ENCODE data around the gene GDPD4. TPM values are rescaled to one million over a fixed set of nuclear protein-coding genes. Genes with fewer than 3 reads are reported as not detected.
"Not testable (repeated sequence)": the region's sequence is repeated elsewhere in the genome, so short reads cannot be mapped to it uniquely, and the experiment has no call there.

GDPD4 gene
- total RNA-seq, 1 donor from 2014 or later = not detected

GRCh38 chr11:77311701-77312100, 10.2 kb upstream of the GDPD4 start:
- Mint-ChIP-seq H3K27me3 (peaks cover 7% of the 10 kb centered on the region), H3K4me1 (peaks cover 3% of the 10 kb centered on the region), H3K9me3 (no peaks in the 10 kb centered on the region), H3K4me3 (no peak overlapping the region), H3K27ac (no peak overlapping the region), H3K36me3 (ENCODE audit: low read depth) (no peaks in the 10 kb centered on the region)
- intact Hi-C loops (cut with micrococcal nuclease) = no loop called here
- no peak for DNase-seq

GRCh38 chr11:77310721-77311120, 9.2 kb upstream of the GDPD4 start:
- H3K27ac Mint-ChIP-seq = no peak overlapping the region
- no peaks in the 10 kb centered on the region for H3K36me3 Mint-ChIP-seq (ENCODE audit: low read depth)
- intact Hi-C loops (cut with micrococcal nuclease) = no loop called here
- H3K27me3 Mint-ChIP-seq = peaks cover 2% of the 10 kb centered on the region
- DNase-seq = no peak
- peaks cover 3% of the 10 kb centered on the region for H3K4me1 Mint-ChIP-seq
- no peak overlapping the region for H3K4me3 Mint-ChIP-seq
- no peaks in the 10 kb centered on the region for H3K9me3 Mint-ChIP-seq

GRCh38 chr11:77309401-77310085, 8.1 kb upstream of the GDPD4 start:
- Mint-ChIP-seq H3K27me3 (no peaks in the 10 kb centered on the region), H3K4me3 (no peak overlapping the region), H3K4me1 (peaks cover 3% of the 10 kb centered on the region), H3K9me3 (no peaks in the 10 kb centered on the region), H3K27ac (no peak overlapping the region), H3K36me3 (ENCODE audit: low read depth) (no peaks in the 10 kb centered on the region)
- intact Hi-C loops (cut with micrococcal nuclease) = no loop called here
- no peak for DNase-seq

- H3K36me3 Mint-ChIP-seq (ENCODE audit: low read depth) = no peaks in the 10 kb centered on the region
- H3K4me1 Mint-ChIP-seq = peaks cover 3% of the 10 kb centered on the region
- no peak for DNase-seq
- peak overlapping the region; percentile 70 for H3K27ac Mint-ChIP-seq
- no peaks in the 10 kb centered on the region for H3K9me3 Mint-ChIP-seq
- H3K4me3 Mint-ChIP-seq = no peak overlapping the region
- intact Hi-C loops (cut with micrococcal nuclease) = no loop called here
- no peaks in the 10 kb centered on the region for H3K27me3 Mint-ChIP-seq
Measured at GRCh38 chr11:77308838-77309237, 7.4 kb upstream of the GDPD4 start.

GRCh38 chr11:77303328-77303727, 1.8 kb upstream of the GDPD4 start:
- H3K4me1 Mint-ChIP-seq = no peaks in the 10 kb centered on the region
- H3K27me3 Mint-ChIP-seq = no peaks in the 10 kb centered on the region
- no peaks in the 10 kb centered on the region for H3K36me3 Mint-ChIP-seq (ENCODE audit: low read depth)
- no peak overlapping the region for H3K27ac Mint-ChIP-seq
- no peak overlapping the region for H3K4me3 Mint-ChIP-seq
- no peaks in the 10 kb centered on the region for H3K9me3 Mint-ChIP-seq
- DNase-seq = no peak
- intact Hi-C loops (cut with micrococcal nuclease) = no loop called here

GRCh38 chr11:77302752-77303151, 1.3 kb upstream of the GDPD4 start:
- H3K4me1 Mint-ChIP-seq = no peaks in the 10 kb centered on the region
- no peaks in the 10 kb centered on the region for H3K27me3 Mint-ChIP-seq
- no peaks in the 10 kb centered on the region for H3K36me3 Mint-ChIP-seq (ENCODE audit: low read depth)
- H3K27ac Mint-ChIP-seq = no peak overlapping the region
- H3K4me3 Mint-ChIP-seq = no peak overlapping the region
- no peaks in the 10 kb centered on the region for H3K9me3 Mint-ChIP-seq
- no peak for DNase-seq
- intact Hi-C loops (cut with micrococcal nuclease) = no loop called here

GRCh38 chr11:77300695-77301094, 791 bp downstream of the GDPD4 start:
- no peaks in the 10 kb centered on the region for H3K4me1 Mint-ChIP-seq
- no peaks in the 10 kb centered on the region for H3K27me3 Mint-ChIP-seq
- H3K4me3 Mint-ChIP-seq = no peak overlapping the region
- intact Hi-C loops (cut with micrococcal nuclease) = no loop called here
- H3K27ac Mint-ChIP-seq = no peak overlapping the region
- DNase-seq = no peak
- H3K9me3 Mint-ChIP-seq = no peaks in the 10 kb centered on the region
- no peaks in the 10 kb centered on the region for H3K36me3 Mint-ChIP-seq (ENCODE audit: low read depth)

GRCh38 chr11:77300028-77300427, 1.5 kb downstream of the GDPD4 start:
- H3K27me3 Mint-ChIP-seq; H3K27ac Mint-ChIP-seq; H3K4me3 Mint-ChIP-seq; H3K4me1 Mint-ChIP-seq; H3K9me3 Mint-ChIP-seq; H3K36me3 Mint-ChIP-seq (ENCODE audit: low read depth); DNase-seq; intact Hi-C loops (cut with micrococcal nuclease): not testable (repeated sequence)

GRCh38 chr11:77299528-77299993, 1.9 kb downstream of the GDPD4 start:
- H3K9me3 Mint-ChIP-seq = no peaks in the 10 kb centered on the region
- H3K4me1 Mint-ChIP-seq = no peaks in the 10 kb centered on the region
- H3K4me3 Mint-ChIP-seq = no peak overlapping the region
- DNase-seq = no peak
- H3K27ac Mint-ChIP-seq = no peak overlapping the region
- intact Hi-C loops (cut with micrococcal nuclease) = no loop called here
- H3K36me3 Mint-ChIP-seq (ENCODE audit: low read depth) = no peaks in the 10 kb centered on the region
- no peaks in the 10 kb centered on the region for H3K27me3 Mint-ChIP-seq

- no peaks in the 10 kb centered on the region for H3K36me3 Mint-ChIP-seq (ENCODE audit: low read depth)
- peaks cover 16% of the 10 kb centered on the region for H3K27me3 Mint-ChIP-seq
- no peak overlapping the region for H3K27ac Mint-ChIP-seq
- H3K4me3 Mint-ChIP-seq = no peak overlapping the region
- intact Hi-C loops (cut with micrococcal nuclease) = no loop called here
- H3K4me1 Mint-ChIP-seq = no peaks in the 10 kb centered on the region
- no peaks in the 10 kb centered on the region for H3K9me3 Mint-ChIP-seq
- no peak for DNase-seq
Measured at GRCh38 chr11:77294040-77294439, 7.4 kb downstream of the GDPD4 start.

GRCh38 chr11:77289737-77290136, 11.7 kb downstream of the GDPD4 start:
- intact Hi-C loops (cut with micrococcal nuclease) = no loop called here

GRCh38 chr11:77287615-77288273, 13.7 kb downstream of the GDPD4 start:
- H3K36me3 Mint-ChIP-seq (ENCODE audit: low read depth) = no peaks in the 10 kb centered on the region
- no peaks in the 10 kb centered on the region for H3K4me1 Mint-ChIP-seq
- DNase-seq = no peak
- no peaks in the 10 kb centered on the region for H3K9me3 Mint-ChIP-seq
- H3K27me3 Mint-ChIP-seq = peaks cover 32% of the 10 kb centered on the region
- intact Hi-C loops (cut with micrococcal nuclease) = no loop called here
- no peak overlapping the region for H3K4me3 Mint-ChIP-seq
- no peak overlapping the region for H3K27ac Mint-ChIP-seq

More at GRCh38 chr11:77289737-77290136, 11.7 kb downstream of the GDPD4 start:
- Mint-ChIP-seq H3K4me1 (no peaks in the 10 kb centered on the region), H3K9me3 (no peaks in the 10 kb centered on the region), H3K4me3 (no peak overlapping the region), H3K27me3 (peaks cover 28% of the 10 kb centered on the region), H3K36me3 (ENCODE audit: low read depth) (no peaks in the 10 kb centered on the region), H3K27ac (no peak overlapping the region)
- no peak for DNase-seq

- no peaks in the 10 kb centered on the region for H3K4me1 Mint-ChIP-seq
- peaks cover 28% of the 10 kb centered on the region for H3K27me3 Mint-ChIP-seq
- no peaks in the 10 kb centered on the region for H3K36me3 Mint-ChIP-seq (ENCODE audit: low read depth)
- intact Hi-C loops (cut with micrococcal nuclease) = no loop called here
- H3K4me3 Mint-ChIP-seq = no peak overlapping the region
- no peak for DNase-seq
- no peaks in the 10 kb centered on the region for H3K9me3 Mint-ChIP-seq
- no peak overlapping the region for H3K27ac Mint-ChIP-seq
Measured at GRCh38 chr11:77287136-77287535, 14.3 kb downstream of the GDPD4 start.

GRCh38 chr11:77284476-77285468, 16.7 kb downstream of the GDPD4 start:
- no peaks in the 10 kb centered on the region for H3K4me1 Mint-ChIP-seq
- DNase-seq = no peak
- intact Hi-C loops (cut with micrococcal nuclease) = no loop called here
- peaks cover 23% of the 10 kb centered on the region for H3K27me3 Mint-ChIP-seq
- H3K4me3 Mint-ChIP-seq = no peak overlapping the region
- H3K9me3 Mint-ChIP-seq = no peaks in the 10 kb centered on the region
- no peaks in the 10 kb centered on the region for H3K36me3 Mint-ChIP-seq (ENCODE audit: low read depth)
- H3K27ac Mint-ChIP-seq = no peak overlapping the region

Measured in activated CD4-positive, alpha-beta T cell treated with anti-CD3 and anti-CD28 coated beads, Interleukin-2, amount 10 ng/mL, durations not matched to agents 24 days and 14 days (primary cell).